Glomerular visceral epithelial cell (primary cell): ENCODE measurements around the gene RTL10.

Experiments
- DNase-seq: peaks from one replicate; pipeline ENCODE4 v3.0.0-alpha.2; 2016; ENCODE audit errors: extremely low spot score

The RTL10 gene

GRCh38 chr22:19863571-19863970, 8.9 kb upstream of the RTL10 start:
- no peak for DNase-seq

GRCh38 chr22:19862619-19863246, 8.1 kb upstream of the RTL10 start:
- DNase-seq, result no peak

DNA sequence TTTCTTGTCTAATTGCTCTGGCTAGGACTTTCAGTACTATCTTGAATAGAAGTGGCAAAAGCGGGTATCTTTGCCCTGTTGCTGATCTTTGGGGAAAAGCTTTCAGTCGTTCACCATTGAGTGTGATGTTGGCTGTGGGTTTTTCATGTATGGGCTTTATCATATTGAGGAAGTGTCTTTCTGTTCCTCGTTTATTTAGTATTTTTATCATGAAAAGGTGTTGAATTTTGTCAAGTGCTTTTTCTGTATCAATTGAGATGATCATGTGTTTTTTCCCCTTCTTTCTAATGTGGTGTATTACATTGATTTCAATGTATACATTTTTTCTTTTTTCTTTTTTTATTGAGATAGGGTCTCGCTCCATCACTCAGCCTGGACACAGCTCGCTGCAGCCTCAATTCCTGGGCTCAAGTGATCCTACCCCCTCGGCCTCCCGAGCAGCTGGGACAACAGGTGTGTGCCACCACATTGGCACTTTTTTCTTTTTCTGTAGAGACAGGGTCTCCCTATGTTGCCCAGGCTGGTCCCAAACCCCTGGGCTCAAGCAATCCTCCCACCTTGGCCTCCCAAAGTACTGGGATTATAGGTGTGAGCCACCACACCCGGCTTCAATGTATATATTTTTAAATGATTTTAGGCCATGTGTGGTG, 5.3 kb upstream of the RTL10 start:
- DNase-seq, result no peak

GRCh38 chr22:19857382-19857781, 2.7 kb upstream of the RTL10 start:
- DNase-seq, result no peak

- DNase-seq, result peak; percentile 72
These were observed 1.1 kb upstream of the RTL10 start for GRCh38 chr22:19855504-19856409.

- peak; percentile 19 for DNase-seq
These were observed 546 bp downstream of the RTL10 start for GRCh38 chr22:19853879-19854777.

DNA sequence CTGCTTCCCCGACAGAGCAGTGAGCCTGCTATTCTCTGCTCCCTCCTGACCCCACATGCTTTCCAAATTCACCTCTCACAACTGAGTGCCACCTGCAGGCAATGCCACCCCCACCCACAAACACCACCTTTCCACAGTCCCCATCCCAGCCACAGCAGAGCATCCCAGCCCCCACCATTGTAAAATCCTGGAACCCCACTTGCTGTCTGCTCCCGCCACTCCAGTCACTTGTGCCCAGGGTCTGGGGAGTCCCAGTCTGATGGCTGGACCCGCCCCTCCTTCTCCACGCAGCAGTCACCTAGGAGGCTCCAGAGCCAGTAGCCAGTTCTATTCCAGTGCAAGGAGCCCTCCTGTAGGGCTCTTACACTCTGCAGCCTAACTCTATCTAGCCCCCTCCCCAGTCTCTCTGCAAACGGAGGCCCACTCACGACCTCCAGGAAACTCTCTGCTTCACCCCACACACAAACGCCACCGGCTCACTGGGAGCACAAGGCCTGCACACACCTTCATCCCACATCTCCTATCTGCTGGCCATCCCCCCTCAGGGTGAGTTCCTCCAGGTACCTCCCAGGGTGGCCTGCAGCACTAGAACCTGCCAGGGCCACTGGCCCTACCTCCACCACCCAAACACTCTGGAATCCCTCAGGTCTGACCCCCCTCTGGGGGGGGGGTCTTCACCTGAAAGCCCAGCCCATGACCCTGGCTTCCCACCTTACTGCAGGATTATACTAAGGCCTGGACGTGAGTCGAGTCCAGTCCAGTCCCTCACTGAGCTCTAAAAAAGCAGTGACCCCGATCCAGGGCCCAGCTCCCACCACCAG, 1.4 kb downstream of the RTL10 start:
- no peak for DNase-seq

DNA sequence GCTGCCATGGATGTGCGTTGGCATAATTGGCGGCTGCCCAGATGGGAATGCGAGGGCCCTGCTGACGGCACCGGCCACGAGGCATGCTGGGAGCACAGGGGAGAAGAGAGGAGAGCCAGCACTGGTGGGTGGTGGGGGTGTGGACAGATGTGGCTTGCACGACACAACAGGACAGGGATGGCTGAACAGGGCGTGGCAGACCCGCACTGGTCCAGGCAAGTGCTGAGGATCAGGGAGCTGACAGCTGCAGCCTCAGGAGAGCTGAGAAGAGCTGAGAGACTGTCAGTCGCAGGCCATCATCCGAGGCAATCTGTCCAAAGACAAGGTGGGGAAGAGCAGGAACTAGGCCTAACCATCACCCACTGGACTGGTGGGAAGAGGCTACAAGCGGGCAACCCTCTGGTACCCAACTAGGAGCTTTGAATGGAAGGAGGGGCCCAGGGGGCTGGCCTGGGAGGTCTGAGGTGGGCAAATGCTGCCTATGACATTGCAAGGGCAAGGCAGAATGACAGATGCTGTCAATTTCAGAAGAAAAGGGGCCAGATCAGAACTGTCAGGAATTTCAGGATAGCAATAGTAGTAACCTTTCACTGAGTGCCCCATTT, 2.4 kb downstream of the RTL10 start:
- DNase-seq, result no peak

DNA sequence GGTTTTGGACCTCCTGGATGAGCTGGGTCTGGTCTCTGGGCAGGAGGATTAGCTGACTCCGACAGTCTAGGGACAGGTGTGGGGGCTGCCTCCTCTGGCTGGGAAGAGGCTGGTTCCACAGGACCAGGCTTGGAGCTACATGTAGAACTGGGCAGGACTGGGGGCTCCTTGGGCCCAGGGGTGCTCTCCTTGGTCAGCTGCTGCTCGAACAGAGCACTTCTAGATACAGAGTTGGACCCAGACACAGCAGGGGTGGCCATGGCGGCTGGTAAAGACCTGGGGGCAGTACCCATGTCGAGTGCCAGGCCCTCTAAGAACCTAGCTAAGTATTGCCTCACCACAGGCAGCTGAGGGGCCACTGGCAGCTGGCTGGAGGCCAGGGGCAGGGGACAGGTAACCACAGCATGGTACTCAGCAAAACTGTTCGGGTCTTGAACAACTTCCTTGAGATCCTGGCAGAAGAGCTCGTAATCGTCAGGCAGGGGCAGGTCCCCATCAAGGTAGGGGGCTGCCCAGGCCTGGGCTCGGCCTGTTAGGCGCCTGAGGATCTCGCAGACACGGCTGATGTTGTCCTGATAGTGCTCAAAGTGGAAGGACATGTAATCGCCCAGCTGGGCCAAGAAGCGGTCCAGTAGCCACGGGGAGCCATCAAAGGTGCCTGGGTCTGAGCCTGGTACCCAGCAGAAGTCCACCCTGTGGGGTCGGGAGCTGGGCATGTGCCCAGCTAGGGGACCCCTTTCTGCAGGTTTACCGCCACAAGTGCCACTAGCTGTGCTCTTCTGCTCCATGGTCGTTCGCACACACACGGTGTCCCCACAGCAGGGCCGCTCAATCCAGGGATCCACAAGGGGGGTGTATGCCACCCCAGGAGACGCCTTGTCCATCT, 3.1 kb downstream of the RTL10 start:
- no peak for DNase-seq

DNA sequence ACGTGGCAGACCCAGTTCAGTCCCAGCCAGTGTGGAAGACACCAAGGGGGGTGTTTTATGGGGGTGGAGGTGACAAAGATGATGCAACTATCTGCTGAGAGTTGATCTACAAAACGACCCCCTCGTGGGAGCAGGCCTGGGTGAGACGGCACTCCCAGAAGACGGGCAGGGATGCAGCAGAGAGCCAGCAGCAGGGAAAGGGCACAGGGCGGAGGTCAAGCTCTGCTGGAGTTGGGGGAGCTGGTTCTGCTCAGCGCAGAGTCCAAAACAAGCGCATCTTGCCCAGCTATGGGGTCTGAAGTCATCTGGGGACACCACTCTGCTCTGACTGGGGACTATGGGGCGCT, 3.9 kb downstream of the RTL10 start:
- DNase-seq, result no peak

GRCh38 chr22:19849835-19850762, 4.6 kb downstream of the RTL10 start:
- no peak for DNase-seq

DNA sequence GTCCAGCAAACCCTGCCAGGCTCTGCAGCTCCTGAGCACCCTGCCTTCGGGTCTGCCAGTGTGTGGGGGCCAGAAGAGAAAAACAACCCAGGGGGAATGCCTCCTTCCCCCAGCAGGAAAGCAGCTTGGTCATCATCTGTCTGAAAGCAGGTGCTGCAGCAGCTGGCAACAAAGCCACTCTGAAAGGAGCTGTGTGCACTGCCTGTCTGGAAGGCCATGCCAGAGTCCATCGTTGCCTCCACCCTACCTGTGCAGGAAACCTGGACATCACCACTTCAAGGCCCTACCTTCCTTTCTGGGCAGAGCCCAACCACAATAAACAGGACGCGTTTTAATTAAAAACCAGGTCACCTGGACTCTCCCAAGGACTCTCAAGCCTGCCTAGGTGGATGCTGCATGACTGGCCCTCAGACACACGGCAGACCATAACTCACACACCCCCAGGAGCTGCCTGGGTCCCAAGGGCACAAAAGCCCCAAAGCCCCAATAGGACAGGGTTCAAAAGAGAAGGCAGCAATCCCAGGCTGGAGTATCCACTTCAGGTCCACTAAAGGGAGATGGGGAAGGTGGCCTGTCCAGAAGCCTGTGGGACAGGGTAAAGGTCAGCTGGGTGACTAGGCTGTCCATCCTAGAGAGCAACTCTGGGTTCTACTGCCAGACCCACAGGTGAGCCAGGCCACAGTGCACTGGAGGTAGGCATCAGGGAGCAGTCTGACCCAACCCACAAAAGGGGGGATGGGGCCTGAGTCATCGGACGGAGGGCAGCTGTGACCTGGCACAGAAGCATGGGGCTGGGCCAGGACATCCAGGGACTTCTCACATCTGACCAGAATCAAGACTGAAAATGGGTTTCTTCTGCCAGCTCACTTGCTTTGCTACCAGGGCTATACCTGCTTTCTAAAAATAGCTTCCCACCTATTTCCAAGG, 6.1 kb downstream of the RTL10 start:
- peak; percentile 54 for DNase-seq

DNA sequence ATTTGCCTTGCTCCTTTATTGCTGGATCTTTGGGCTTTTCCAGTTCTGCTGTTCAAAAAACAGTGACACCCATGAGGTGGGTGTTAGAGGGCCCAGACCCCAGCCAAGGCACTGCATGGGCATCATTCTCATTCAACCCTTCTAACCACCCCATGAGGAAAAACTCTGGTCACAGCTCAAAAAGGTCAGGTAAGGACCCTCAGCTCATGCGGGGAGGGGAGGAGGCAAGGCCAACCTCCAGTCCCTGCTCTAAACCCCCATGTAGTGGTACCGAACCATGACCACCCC, 7.4 kb downstream of the RTL10 start:
- DNase-seq, result no peak

GRCh38 chr22:19846620-19847344, 7.9 kb downstream of the RTL10 start:
- no peak for DNase-seq

DNA sequence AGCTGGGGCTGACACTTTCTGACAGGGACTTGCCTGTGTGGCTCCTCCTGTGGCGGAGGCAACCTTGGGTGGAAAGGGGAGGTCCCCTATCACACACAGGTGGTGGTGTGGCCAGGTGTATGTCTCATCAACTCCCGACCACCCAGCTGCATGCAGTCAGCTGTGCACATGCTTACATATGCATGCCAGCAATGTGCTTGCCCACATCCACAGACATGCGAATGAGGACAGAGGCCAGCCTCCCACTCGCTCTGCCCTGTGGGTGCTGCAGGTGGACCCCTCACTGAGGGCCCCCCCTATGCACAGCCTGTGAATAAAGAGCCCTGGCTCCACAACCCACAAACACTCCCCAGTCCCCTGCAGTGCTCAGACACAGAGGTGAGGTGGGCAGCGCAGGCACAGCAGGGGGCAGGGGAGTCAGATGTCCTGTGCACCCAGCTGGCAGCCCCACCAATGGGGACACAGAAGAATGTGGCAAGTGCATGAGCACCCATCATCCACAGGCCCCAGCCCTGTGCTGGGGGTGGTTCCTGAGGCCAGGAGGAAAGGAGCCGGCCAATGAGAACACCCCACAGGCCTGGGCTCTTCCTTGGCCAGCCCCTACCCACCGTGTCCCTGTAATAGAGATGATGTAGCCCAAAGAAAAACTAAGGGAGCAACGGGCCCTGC, 9.5 kb downstream of the RTL10 start:
- DNase-seq, result no peak

DNA sequence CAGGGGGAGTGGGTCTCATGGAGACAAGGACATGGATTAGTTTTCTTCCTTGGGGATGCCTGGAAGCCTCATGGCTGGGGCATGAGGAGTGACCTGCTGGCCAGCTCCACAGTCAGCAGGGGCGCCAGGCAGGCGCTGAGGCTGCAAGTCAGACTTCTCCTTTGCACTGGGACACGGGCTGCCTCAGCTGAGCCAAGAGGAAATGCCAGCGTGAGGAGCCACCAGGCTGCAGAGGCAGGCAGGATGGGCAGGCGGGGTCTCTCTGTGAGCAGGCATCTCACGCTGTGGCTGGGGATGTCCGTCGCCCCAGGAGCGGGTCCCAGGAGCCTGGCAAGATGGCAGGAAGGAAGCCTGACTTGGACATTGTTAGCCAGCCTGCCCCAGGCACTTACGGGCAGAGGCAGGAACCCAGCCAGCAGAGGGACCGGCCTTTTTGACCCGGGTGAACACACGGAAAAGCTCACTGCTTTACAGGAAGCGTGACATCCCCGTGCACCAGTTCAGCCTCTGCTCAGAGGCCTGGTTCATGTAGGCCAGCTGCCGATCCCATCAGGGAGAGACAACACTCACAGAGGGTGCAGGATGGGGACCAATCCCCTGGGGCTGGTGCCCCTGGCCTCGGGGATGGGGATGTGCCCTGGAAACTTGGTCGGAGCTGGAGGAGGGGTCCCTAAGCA, 10.2 kb downstream of the RTL10 start:
- no peak for DNase-seq
